NCI-H1417 treated with DMSO at 0.1 percent for 48 hours (cell line): ENCODE results near the gene XIRP2.
"Not testable (repeated sequence)": the region's sequence is repeated elsewhere in the genome, so short reads cannot be mapped to it uniquely, and the experiment has no call there.

Source experiments
- DNase-seq: peaks from one replicate; lab custom pipeline; 2025; lab: John Stamatoyannopoulos, UW

XIRP2 gene

GRCh38 chr2:167196461-167197252 lies 308.4 kb downstream of the XIRP2 start:
- no peak for DNase-seq

GRCh38 chr2:167198009-167198408 lies 309.7 kb downstream of the XIRP2 start:
- no peak for DNase-seq

- no peak for DNase-seq
These were observed 310.3 kb downstream of the XIRP2 start for GRCh38 chr2:167198576-167198975.

GRCh38 chr2:167200019-167200418 lies 311.7 kb downstream of the XIRP2 start:
- DNase-seq = no peak

GRCh38 chr2:167209784-167210183 lies 321.5 kb downstream of the XIRP2 start:
- no peak for DNase-seq

GRCh38 chr2:167212014-167212648 lies 323.9 kb downstream of the XIRP2 start:
- no peak for DNase-seq

- no peak for DNase-seq
These were observed 327.3 kb downstream of the XIRP2 start for GRCh38 chr2:167215595-167215994.

DNA sequence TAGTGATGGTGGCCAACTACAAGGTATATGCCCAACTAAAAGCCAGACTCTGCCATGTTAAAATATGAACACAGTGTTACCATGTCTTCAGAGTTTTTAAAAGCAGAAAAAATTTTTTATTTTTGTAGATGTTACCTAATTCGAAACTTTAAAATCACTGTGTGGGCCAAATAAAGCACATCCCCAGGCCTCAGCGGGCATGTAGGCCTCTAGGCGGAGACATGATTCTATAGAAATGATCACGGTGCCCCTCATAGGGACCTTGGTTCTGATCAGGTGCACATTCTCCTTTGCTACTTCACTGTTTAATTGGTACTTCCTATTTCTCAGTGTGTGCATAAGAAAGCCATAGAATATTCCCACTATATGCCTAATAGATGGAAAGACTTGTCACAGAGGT lies 349.2 kb downstream of the XIRP2 start:
- no peak for DNase-seq

GRCh38 chr2:167240671-167241070 lies 352.4 kb downstream of the XIRP2 start:
- no peak for DNase-seq

DNA sequence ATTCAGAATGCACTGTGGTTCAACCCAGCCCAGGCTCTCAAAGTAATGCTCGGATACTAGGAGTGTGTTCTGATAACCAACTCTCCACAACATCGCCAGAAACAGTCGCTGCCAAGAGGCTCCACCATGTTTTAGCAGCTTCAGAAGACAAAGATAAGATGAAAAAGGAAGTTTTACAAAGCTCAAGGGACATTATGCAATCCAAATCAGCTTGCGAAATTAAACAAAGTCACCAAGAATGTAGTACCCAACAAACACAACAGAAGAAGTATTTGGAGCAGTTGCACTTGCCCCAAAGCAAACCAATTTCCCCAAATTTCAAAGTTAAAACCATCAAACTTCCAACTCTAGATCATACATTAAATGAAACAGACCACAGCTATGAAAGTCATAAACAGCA lies 360.9 kb downstream of the XIRP2 start:
- no peak for DNase-seq

DNA sequence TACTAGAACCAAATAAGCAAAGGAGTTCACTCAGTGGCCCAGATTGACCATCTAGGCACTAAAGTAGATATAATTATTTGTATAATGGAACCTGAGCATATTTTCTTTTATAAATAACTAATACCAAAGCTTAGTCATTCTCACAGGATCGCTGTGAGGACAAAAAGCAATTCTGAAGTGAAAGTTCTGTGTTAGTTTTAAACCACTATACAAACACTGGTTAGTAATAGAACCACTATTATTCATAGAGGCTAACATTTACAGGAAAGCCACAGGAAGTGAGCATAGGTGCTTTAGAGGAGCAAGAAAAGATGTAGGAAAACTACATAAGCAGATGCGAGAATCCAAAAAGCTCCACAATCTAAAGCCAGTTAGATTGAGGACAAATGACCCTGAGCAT lies 364.7 kb downstream of the XIRP2 start:
- DNase-seq = no peak

- DNase-seq = no peak
These were observed 366.4 kb downstream of the XIRP2 start for GRCh38 chr2:167254721-167255120.

DNA sequence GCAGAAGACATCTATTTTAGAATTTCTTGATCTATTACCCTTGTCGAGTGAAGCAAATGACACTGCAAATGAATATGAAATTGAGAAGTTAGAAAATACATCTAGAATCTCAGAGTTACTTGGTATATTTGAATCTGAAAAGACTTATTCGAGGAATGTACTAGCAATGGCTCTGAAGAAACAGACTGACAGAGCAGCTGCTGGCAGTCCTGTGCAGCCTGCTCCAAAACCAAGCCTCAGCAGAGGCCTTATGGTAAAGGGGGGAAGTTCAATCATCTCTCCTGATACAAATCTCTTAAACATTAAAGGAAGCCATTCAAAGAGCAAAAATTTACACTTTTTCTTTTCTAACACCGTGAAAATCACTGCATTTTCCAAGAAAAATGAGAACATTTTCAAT lies 370.4 kb downstream of the XIRP2 start:
- DNase-seq = no peak

- no peak for DNase-seq
These were observed 376.1 kb downstream of the XIRP2 start for GRCh38 chr2:167264380-167264779.

DNA sequence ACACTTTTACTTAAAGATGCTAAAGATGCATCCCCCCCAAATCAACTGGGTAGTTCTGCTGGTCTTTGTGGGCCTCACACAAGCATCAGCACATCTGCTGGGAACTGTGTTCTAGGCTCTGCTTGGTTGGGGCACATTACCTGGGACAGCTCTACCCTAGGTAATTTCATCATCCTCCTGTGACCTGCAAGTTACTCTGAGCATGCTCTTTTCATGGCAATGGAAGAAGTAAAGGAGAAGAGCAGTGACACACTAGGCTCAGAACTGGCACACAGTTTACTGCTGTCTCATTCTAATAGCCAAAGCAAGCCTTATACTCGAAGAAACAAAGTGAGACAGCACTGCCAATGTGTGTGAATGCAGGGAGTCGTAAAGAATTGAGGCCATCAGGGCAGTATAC lies 376.7 kb downstream of the XIRP2 start:
- no peak for DNase-seq

- no peak for DNase-seq
These were observed 377.4 kb downstream of the XIRP2 start for GRCh38 chr2:167265722-167266121.

- DNase-seq = not testable (repeated sequence)
These were observed 380.0 kb downstream of the XIRP2 start for GRCh38 chr2:167268245-167268644.

GRCh38 chr2:167271932-167272331 lies 383.7 kb downstream of the XIRP2 start:
- no peak for DNase-seq

DNA sequence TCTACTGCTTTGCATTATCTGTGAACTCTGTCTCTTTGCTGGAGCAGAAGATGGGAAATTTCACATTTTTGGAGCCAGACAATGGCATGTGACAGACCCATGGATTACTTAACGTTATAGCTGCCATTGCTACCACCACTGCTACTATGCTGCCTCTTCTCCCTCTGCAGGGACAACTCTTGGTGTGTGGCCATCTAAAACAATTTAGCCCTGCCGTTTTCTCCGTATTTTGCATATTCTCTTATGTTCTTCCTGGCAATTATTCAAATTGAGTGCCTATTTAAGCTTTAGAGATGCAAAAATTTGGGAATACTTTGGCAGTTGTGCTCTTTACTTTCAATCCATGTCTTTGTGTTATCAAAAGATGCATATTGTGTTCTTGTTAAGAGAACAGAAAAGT lies 386.8 kb downstream of the XIRP2 start:
- DNase-seq = no peak

- DNase-seq = no peak
These were observed 391.5 kb downstream of the XIRP2 start for GRCh38 chr2:167279810-167280209.

DNA sequence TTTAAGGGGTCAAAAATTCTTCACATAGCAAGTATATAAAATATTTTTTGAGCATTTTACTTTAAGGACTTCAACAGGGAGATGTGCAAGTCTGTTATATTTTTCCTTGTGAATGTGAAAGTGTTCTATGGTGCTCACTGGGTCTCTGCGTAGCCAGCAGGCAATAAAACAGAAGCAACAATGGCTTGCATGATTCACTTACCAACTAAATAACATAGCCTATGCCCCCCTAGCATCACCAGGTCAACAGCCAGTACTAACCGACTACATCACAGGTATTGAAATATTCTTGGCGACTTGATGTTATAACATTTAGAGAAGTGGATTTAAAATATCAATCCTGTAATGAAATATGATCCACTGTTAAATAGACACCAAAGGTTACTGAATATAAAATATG lies 398.9 kb downstream of the XIRP2 start:
- DNase-seq = no peak

DNA sequence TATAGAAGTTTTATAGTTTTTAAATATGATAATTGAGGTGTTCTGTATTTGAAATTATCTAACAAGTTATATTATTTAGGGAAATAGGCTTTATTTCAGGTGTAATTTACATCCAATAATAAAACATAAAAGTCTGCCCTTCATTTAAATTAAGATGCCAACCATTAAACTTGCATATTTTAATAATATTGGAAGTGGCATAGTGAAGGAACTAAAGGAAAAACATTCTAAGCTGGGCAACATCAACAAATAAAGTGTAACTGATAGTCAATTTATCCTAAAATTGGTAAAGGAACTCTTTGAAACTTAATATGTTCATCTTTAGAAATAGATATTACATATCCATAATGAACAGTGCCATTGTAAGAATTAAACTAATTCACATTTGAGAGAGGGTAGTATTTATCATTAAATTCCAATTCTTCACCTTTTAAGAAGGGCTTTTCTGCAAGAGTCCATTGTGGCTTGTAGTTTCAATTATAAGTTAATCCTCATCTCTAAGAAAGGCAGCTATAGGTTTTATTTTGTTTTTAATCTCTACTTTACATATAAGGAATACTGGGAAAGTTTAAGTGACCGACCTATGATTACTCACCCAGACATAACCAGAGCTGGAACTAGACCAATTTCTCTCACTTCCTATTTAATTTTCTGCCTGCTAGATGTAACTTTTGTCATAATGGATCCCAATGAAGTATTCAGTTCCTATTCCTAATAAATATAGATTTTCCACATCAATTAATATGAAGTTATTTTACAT lies 401.6 kb downstream of the XIRP2 start:
- no peak for DNase-seq
